ENCODE measurements around the gene CFAP299. TPM values are rescaled to one million over a fixed set of nuclear protein-coding genes. Genes with fewer than 3 reads are reported as not detected.
"Not testable (repeated sequence)": the region's sequence is repeated elsewhere in the genome, so short reads cannot be mapped to it uniquely, and the experiment has no call there.

Gene CFAP299
- polyA plus RNA-seq, 4 donors = 0.38 to 0.76 (median 0.55) TPM

- no peak for DNase-seq (ENCODE audit: low read depth in 4 of 4, low spot score in 2 of 4)
Observed at GRCh38 chr4:80324171-80324570, 11.4 kb upstream of the CFAP299 start.

- no peak for DNase-seq (ENCODE audit: low read depth in 4 of 4, low spot score in 2 of 4)
Observed at GRCh38 chr4:80331693-80332092, 3.8 kb upstream of the CFAP299 start.

- no peak for DNase-seq (ENCODE audit: low read depth in 4 of 4, low spot score in 2 of 4)
Observed at GRCh38 chr4:80333121-80333520, 2.4 kb upstream of the CFAP299 start.

- DNase-seq (ENCODE audit: low read depth in 4 of 4, low spot score in 2 of 4) = no peak
Observed at GRCh38 chr4:80334568-80334967, 962 bp upstream of the CFAP299 start.

- DNase-seq (ENCODE audit: low read depth in 4 of 4, low spot score in 2 of 4) = no peak
Observed at GRCh38 chr4:80335226-80335553, 340 bp upstream of the CFAP299 start.

GRCh38 chr4:80336582-80336981, 1.1 kb downstream of the CFAP299 start:
- peak in 1 of 4 donors; percentile 21 for DNase-seq (ENCODE audit: low read depth in 4 of 4, low spot score in 2 of 4)

- DNase-seq (ENCODE audit: low read depth in 4 of 4, low spot score in 2 of 4) = no peak
Observed at GRCh38 chr4:80340036-80340435, 4.5 kb downstream of the CFAP299 start.

- DNase-seq (ENCODE audit: low read depth in 4 of 4, low spot score in 2 of 4) = not testable (repeated sequence)
Observed at GRCh38 chr4:80342684-80343083, 7.2 kb downstream of the CFAP299 start.

- DNase-seq (ENCODE audit: low read depth in 4 of 4, low spot score in 2 of 4) = no peak
Observed at GRCh38 chr4:80343887-80344286, 8.4 kb downstream of the CFAP299 start.

GRCh38 chr4:80360084-80360483, 24.6 kb downstream of the CFAP299 start:
- DNase-seq (ENCODE audit: low read depth in 4 of 4, low spot score in 2 of 4) = no peak

GRCh38 chr4:80360900-80361299, 25.4 kb downstream of the CFAP299 start:
- no peak for DNase-seq (ENCODE audit: low read depth in 4 of 4, low spot score in 2 of 4)

GRCh38 chr4:80361329-80361900, 25.9 kb downstream of the CFAP299 start:
- DNase-seq (ENCODE audit: low read depth in 4 of 4, low spot score in 2 of 4) = peak in 1 of 4 donors; percentile 13

GRCh38 chr4:80362578-80363181, 27.1 kb downstream of the CFAP299 start:
- DNase-seq (ENCODE audit: low read depth in 4 of 4, low spot score in 2 of 4) = peak in 2 of 4 donors; percentile 13 to 33

GRCh38 chr4:80365928-80366327, 30.4 kb downstream of the CFAP299 start:
- peak in 2 of 4 donors; percentile 19 to 51 for DNase-seq (ENCODE audit: low read depth in 4 of 4, low spot score in 2 of 4)

GRCh38 chr4:80367737-80368136, 32.2 kb downstream of the CFAP299 start:
- no peak for DNase-seq (ENCODE audit: low read depth in 4 of 4, low spot score in 2 of 4)

- no peak for DNase-seq (ENCODE audit: low read depth in 4 of 4, low spot score in 2 of 4)
Observed at GRCh38 chr4:80370635-80371034, 35.1 kb downstream of the CFAP299 start.

- no peak for DNase-seq (ENCODE audit: low read depth in 4 of 4, low spot score in 2 of 4)
Observed at GRCh38 chr4:80371046-80371445, 35.5 kb downstream of the CFAP299 start.

GRCh38 chr4:80374180-80374579, 38.6 kb downstream of the CFAP299 start:
- no peak for DNase-seq (ENCODE audit: low read depth in 4 of 4, low spot score in 2 of 4)

- no peak for DNase-seq (ENCODE audit: low read depth in 4 of 4, low spot score in 2 of 4)
Observed at GRCh38 chr4:80382090-80382832, 46.7 kb downstream of the CFAP299 start.

GRCh38 chr4:80385397-80386280, 50.1 kb downstream of the CFAP299 start:
- DNase-seq (ENCODE audit: low read depth in 4 of 4, low spot score in 2 of 4) = no peak

GRCh38 chr4:80386281-80386886, 50.9 kb downstream of the CFAP299 start:
- DNase-seq (ENCODE audit: low read depth in 4 of 4, low spot score in 2 of 4) = no peak

All from left renal cortex interstitium (tissue), 4 donors.